Lower lobe of right lung (tissue), 2 donors: ENCODE results near the gene MLN. TPM values are rescaled to one million over a fixed set of nuclear protein-coding genes. Genes with fewer than 3 reads are reported as not detected.

Source experiments
- ATAC-seq, 2 donors: fragments of 200-7000 bp; cut with Tn5 transposase; one replicate each; pipeline ENCODE4 v1.9.1; 2020 to 2022; ENCODE audit warnings: mild to moderate bottlenecking in 2 of 2, moderate library complexity in 2 of 2
- DNase-seq: peaks from one replicate; pipeline ENCODE4 v3.0.0-alpha.2; 2020
- H3K27ac ChIP-seq: fragments of 200-600 bp; one replicate; pipeline ENCODE4 v1.8.0; 2022
- H3K27me3 ChIP-seq: fragments of 200-600 bp; one replicate; pipeline ENCODE4 v1.8.0; 2022; ENCODE audit warnings: low read depth
- H3K36me3 ChIP-seq: fragments of 200-600 bp; one replicate; pipeline ENCODE4 v1.8.0; 2022; ENCODE audit warnings: mild to moderate bottlenecking
- H3K4me1 ChIP-seq: fragments of 200-600 bp; one replicate; pipeline ENCODE4 v1.8.0; 2022
- H3K4me3 ChIP-seq: fragments of 200-600 bp; one replicate; pipeline ENCODE4 v1.8.0; 2022; ENCODE audit warnings: mild to moderate bottlenecking
- H3K9me3 ChIP-seq: fragments of 200-600 bp; one replicate; pipeline ENCODE4 v1.8.0; 2022
- intact Hi-C: fragments of 100-400 bp; cut with DNase I; formaldehyde crosslinking; loops from one replicate; pipeline ENCODE4 v1.11.0; 2022
- total RNA-seq: library from RNA; stranded (reverse); fragmentation: NEBNext Ultra II Directional; extraction: Animal tissue kit (Norgen Biotek cat#: 25700); gene quantifications from one replicate; pipeline ENCODE4 v1.2.1, GENCODE V29; 2021
- TF ChIP-seq, protein P1 (sequence below): fragments of 200-600 bp; IDR thresholded peaks from one replicate; pipeline ENCODE4 v1.8.0; 2022; ENCODE audit warnings: antibody characterized with exemption, mild to moderate bottlenecking
- donor health status: DM: no; HTN: yes; CAD: no; lungs with severe emphysema.

The MLN gene
- total RNA-seq, 1 donor from 2014 or later: not detected

DNA sequence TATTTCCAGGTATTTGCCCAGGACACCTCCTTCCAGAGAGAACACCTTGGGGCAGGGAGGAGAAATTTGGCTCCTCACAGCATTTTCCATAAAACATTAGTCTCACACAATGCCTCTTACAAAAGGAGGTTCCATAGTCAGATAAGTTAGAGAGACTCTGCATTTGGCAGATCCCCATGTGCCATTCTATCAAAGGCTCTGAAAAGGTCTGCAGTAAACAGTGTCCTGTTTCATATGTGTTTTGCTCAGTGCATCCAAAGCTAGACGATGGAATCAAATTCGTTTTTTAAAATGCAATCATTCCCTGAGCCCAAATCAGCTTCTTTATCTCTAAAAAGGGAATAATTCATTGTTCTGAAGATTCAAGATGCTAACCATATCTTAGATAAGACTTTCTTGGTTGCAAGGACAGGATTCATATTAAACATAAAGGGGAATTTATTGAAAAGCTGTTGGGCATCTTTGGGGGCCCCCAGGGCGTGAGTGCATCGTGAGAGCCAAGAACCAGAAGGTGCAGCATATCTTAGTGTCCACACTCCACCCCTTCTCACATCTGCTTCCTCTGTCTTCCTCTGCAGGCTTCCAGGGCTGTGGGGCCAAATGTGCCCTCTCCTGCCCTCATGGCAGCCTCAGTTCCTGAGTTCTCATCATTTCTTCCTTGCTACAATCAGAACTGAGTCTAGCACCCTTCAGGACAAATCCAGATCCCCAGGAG lies 41.4 kb upstream of the MLN start:
- H3K4me1 ChIP-seq: peaks cover 6% of the 10 kb centered on the region
- H3K27ac ChIP-seq: no peak overlapping the region
- no peaks in the 10 kb centered on the region for H3K9me3 ChIP-seq
- ATAC-seq: no peak
- TF ChIP-seq, protein P1, sequence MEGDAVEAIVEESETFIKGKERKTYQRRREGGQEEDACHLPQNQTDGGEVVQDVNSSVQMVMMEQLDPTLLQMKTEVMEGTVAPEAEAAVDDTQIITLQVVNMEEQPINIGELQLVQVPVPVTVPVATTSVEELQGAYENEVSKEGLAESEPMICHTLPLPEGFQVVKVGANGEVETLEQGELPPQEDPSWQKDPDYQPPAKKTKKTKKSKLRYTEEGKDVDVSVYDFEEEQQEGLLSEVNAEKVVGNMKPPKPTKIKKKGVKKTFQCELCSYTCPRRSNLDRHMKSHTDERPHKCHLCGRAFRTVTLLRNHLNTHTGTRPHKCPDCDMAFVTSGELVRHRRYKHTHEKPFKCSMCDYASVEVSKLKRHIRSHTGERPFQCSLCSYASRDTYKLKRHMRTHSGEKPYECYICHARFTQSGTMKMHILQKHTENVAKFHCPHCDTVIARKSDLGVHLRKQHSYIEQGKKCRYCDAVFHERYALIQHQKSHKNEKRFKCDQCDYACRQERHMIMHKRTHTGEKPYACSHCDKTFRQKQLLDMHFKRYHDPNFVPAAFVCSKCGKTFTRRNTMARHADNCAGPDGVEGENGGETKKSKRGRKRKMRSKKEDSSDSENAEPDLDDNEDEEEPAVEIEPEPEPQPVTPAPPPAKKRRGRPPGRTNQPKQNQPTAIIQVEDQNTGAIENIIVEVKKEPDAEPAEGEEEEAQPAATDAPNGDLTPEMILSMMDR: no peak
- H3K4me3 ChIP-seq: no peak overlapping the region
- DNase-seq: no peak
- intact Hi-C loops: no loop called here
- no peaks in the 10 kb centered on the region for H3K27me3 ChIP-seq
- H3K36me3 ChIP-seq: no peaks in the 10 kb centered on the region

DNA sequence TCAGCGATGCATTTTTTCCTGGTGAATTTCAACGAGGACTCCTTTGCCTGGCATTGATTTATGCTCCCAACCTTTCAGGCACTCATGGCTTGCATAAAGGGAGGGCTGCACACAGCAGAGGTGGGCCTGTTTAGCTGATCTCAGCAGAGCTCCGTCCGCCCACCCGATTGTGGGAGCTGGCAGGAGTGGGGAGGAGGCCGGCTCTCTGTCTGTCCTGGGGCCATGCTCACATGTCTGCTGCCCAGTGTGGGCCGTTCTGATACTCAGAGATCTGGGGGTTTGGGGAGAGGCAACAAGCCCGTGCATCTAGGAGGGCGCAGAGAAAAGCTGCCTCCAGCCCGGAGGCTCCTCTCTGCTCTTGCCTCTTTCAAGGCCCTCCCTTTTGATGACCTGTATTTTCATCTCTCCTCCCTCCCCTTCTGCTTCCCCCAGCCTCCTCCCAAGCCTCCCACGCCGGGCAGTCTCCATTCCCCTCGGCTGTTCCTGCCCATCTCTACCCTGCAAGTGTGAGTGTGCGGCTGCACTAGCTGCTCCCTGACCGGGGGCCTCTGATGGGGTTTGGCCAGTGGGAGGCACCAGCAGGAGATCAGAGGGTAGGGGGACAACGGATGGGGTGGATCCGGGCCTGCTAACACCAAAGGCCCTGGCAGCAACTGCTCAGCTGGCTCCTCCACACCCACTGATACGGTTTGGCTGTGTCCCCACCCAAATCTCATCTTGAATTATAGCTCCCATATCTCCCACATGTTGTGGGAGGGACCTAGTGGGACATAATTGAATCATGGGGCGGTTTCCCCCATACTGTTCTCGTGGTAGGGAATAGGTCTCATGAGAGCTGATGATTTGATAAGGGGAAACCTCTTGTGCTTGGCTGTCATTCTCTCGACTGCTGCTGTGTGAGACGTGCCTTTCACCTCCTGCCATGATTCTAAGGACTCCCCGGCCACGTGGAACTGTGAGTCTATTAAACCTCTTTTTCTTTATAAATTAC lies 39.6 kb upstream of the MLN start:
- Histone ChIP-seq H3K36me3 (no peaks in the 10 kb centered on the region), H3K4me1 (peaks cover 14% of the 10 kb centered on the region), H3K4me3 (no peak overlapping the region), H3K27ac (no peak overlapping the region), H3K27me3 (no peaks in the 10 kb centered on the region), H3K9me3 (no peaks in the 10 kb centered on the region)
- DNase-seq (no peak), ATAC-seq (no peak)
- TF ChIP-seq, protein P1: no peak
- intact Hi-C loops: no loop called here

DNA sequence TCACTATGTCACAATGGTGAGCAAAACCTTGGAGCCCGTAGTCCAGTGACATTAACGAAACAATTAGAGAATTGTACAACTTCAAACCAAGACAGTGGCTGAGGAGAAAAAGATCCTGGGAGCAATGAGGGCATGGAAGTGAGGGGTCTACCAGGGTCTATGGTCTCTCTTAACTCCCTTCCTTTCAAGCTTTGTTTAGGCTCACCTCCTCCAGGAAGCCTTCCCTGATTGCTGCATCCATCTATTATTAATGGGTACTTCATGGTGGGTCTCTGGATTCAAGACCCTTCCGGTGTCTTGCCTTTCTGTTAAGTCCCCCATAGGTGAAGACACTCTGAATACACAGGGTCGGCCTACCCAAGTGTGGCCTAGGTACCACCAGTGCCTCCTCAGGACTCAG lies 38.1 kb upstream of the MLN start:
- Histone ChIP-seq H3K4me3 (no peak overlapping the region), H3K36me3 (no peaks in the 10 kb centered on the region), H3K27me3 (no peaks in the 10 kb centered on the region), H3K4me1 (peaks cover 14% of the 10 kb centered on the region), H3K27ac (no peak overlapping the region), H3K9me3 (no peaks in the 10 kb centered on the region)
- TF ChIP-seq, protein P1: no peak
- ATAC-seq (no peak), DNase-seq (no peak)
- intact Hi-C loops: no loop called here

DNA sequence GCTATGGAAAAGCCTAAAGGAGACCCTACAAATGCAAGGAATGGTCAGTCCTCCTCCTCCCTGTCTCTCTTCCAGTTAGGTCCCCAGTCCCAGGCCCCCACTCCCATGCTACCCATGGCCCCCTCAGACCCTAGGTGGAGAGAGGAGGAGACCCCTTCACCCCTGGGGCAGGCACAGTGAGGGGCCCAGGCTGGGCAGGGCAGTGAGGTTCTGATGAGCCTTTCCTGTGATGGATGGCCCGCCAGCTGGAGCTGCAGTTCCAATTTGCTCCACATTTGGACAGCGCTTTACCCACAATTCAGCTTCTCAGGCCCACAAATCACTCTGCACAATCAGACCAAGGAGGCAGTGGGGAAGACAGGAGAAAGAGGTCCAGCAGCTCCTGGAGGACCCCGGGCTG lies 37.3 kb upstream of the MLN start:
- no peak for ATAC-seq

More for the DNA sequence above, 37.3 kb upstream of the MLN start:
- intact Hi-C loops: no loop called here
- H3K27me3 ChIP-seq: no peaks in the 10 kb centered on the region
- H3K4me1 ChIP-seq: peaks cover 14% of the 10 kb centered on the region
- no peak overlapping the region for H3K27ac ChIP-seq
- no peaks in the 10 kb centered on the region for H3K36me3 ChIP-seq
- no peak for DNase-seq
- no peak overlapping the region for H3K4me3 ChIP-seq
- no peaks in the 10 kb centered on the region for H3K9me3 ChIP-seq
- TF ChIP-seq, protein P1: no peak
